OCI-LY7 (cell line): ENCODE results near the gene COL28A1. TPM values are rescaled to one million over a fixed set of nuclear protein-coding genes. Genes with fewer than 3 reads are reported as not detected.
"Not testable (repeated sequence)": the region's sequence is repeated elsewhere in the genome, so short reads cannot be mapped to it uniquely, and the experiment has no call there.

ENCODE experiments used
- BruUV-seq: library from RNA; stranded (reverse); fragments of 400-500 nt; replicated peaks from 2 replicates; lab custom pipeline; 2021; lab: Mats Ljungman, UMichigan
- CTCF ChIA-PET: fragments of 300-600 bp; sonication (Branson Sonifier 250); formaldehyde crosslinking; loops from one replicate; lab custom pipeline; 2022; ENCODE audit warnings: antibody characterized with exemption; ENCODE audit not compliant: unreplicated experiment; lab: Charles Lee
- POLR2A ChIA-PET: fragments of 300-600 bp; sonication (Branson Sonifier 250); formaldehyde crosslinking; loops from one replicate; lab custom pipeline; 2022; ENCODE audit warnings: antibody characterized with exemption; lab: Charles Lee
- DNase-seq: peaks from one replicate; pipeline ENCODE4 v3.0.0-alpha.2; 2015; ENCODE audit warnings: low spot score
- H2AFZ ChIP-seq: fragments of 200-600 bp; sonication (generic), shearing (Covaris generic); 2 replicates; pipeline ENCODE4 v1.6.1; 2014; ENCODE audit warnings: mild to moderate bottlenecking, antibody characterized with exemption, low read length, moderate library complexity
- H3K27ac ChIP-seq: fragments of 200-600 bp; sonication (generic); 2 replicates; pipeline ENCODE4 v1.5.1; 2014; ENCODE audit warnings: mixed run types, low read depth, mild to moderate bottlenecking, moderate library complexity, low read length, inconsistent platforms; ENCODE audit not compliant: poor library complexity, severe bottlenecking
- H3K36me3 ChIP-seq: fragments of 200-600 bp; sonication (generic); 2 replicates; pipeline ENCODE4 v1.6.1; 2014; ENCODE audit warnings: mild to moderate bottlenecking, antibody characterized with exemption, low read length, moderate library complexity, mixed read lengths; ENCODE audit not compliant: insufficient read depth
- H3K4me1 ChIP-seq: fragments of 200-600 bp; sonication (generic); 2 replicates; pipeline ENCODE4 v1.5.1; 2014; ENCODE audit warnings: mild to moderate bottlenecking, low read length; ENCODE audit not compliant: insufficient read depth, poor library complexity, severe bottlenecking
- H3K4me2 ChIP-seq: fragments of 200-600 bp; sonication (generic); 2 replicates; pipeline ENCODE4 v1.6.1; 2014; ENCODE audit warnings: mild to moderate bottlenecking, low read length
- H3K4me3 ChIP-seq: fragments of 200-600 bp; sonication (generic); 2 replicates; pipeline ENCODE4 v1.5.1; 2014; ENCODE audit warnings: mild to moderate bottlenecking, low read depth, low read length; ENCODE audit not compliant: poor library complexity, severe bottlenecking
- H3K79me2 ChIP-seq: fragments of 200-600 bp; sonication (generic); 2 replicates; pipeline ENCODE4 v1.6.1; 2016; ENCODE audit warnings: low read depth, mild to moderate bottlenecking, low read length, moderate library complexity, mixed read lengths; ENCODE audit not compliant: insufficient read depth
- H3K9me2 ChIP-seq: fragments of 200-600 bp; sonication (generic); 2 replicates; pipeline ENCODE4 v1.6.1; 2016; ENCODE audit warnings: mild to moderate bottlenecking, low read length, mixed read lengths; ENCODE audit not compliant: insufficient read depth
- H3K9me3 ChIP-seq: fragments of 200-600 bp; sonication (generic); 2 replicates; pipeline ENCODE4 v1.6.1; 2014; ENCODE audit warnings: mild to moderate bottlenecking, mixed run types, low read length, mixed read lengths
- H4K20me1 ChIP-seq: fragments of 200-600 bp; sonication (generic); 2 replicates; pipeline ENCODE4 v1.6.1; 2014; ENCODE audit warnings: mild to moderate bottlenecking, antibody characterized with exemption, low read length, moderate library complexity, mixed read lengths; ENCODE audit not compliant: insufficient read depth
- CTCF ChIP-seq: fragments of 200-600 bp; sonication (generic); conservative IDR thresholded peaks from 2 replicates; pipeline ENCODE4 v1.5.1; 2014; ENCODE audit warnings: mild to moderate bottlenecking, antibody characterized with exemption, low read length, moderate library complexity, mixed read lengths
- EZH2phosphoT487 ChIP-seq: fragments of 200-600 bp; sonication (generic); IDR thresholded peaks from 2 replicates; pipeline ENCODE4 v1.6.1; 2018; ENCODE audit warnings: low read depth, borderline replicate concordance, mild to moderate bottlenecking, mixed run types, antibody characterized with exemption, low read length, moderate library complexity, mixed read lengths
- intact Hi-C: fragments of 100-400 bp; cut with micrococcal nuclease; formaldehyde crosslinking; loops from one replicate; pipeline ENCODE4 v1.10.0; 2022; ENCODE audit not compliant: unreplicated experiment
- total RNA-seq, 2 experiments: library from RNA; depleted of rRNA in 1 of 2; stranded (reverse); fragments of >200 nt in 1 of 2; shearing (Covaris generic) in 1 of 2; gene quantifications; 2 replicates each; pipeline ENCODE4 v1.2.3, GENCODE V29; 2014 to 2022

The COL28A1 gene
- total RNA-seq, 2 experiments from 2014 or later = not detected

DNA sequence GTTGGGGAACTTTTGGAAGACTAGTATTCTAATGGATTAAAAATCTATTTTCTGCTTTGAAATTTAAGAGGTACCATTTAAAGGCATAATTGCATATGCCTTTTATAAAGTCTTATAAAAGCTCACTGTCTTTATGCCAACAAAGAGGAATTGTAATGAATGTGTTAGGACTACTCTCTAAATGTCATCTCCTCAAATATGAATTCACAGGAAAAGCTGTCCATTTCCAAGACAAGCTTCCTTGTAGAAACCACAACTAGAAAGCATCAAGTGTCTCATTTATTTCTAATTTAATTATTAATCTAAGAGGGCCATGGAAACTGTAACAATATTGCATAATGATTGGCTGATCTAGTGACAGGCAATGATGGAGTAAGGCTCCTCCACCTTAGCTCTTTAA, 130.2 kb downstream of the COL28A1 start:
- POLR2A ChIA-PET = no interaction called here
- Histone ChIP-seq H3K4me3 (no peak overlapping the region), H3K4me1 (no peaks in the 10 kb centered on the region), H4K20me1 (no peaks in the 10 kb centered on the region), H3K4me2 (no peak overlapping the region), H3K27ac (no peak overlapping the region), H3K9me2 (no peaks in the 10 kb centered on the region), H3K79me2 (no peaks in the 10 kb centered on the region), H3K36me3 (no peaks in the 10 kb centered on the region), H2AFZ (no peak overlapping the region), H3K9me3 (no peaks in the 10 kb centered on the region)
- no peak for TF ChIP-seq CTCF
- TF ChIP-seq EZH2phosphoT487 = no peak
- DNase-seq = no peak
- CTCF ChIA-PET = no interaction called here
- intact Hi-C loops = no loop called here
- no TSS peak for BruUV-seq

GRCh38 chr7:7399707-7400106, 136.0 kb downstream of the COL28A1 start:
- ChIA-PET POLR2A (no interaction called here), CTCF (no interaction called here)
- no peaks in the 10 kb centered on the region for H3K4me1 ChIP-seq
- no peaks in the 10 kb centered on the region for H3K9me3 ChIP-seq
- H2AFZ ChIP-seq = no peak overlapping the region
- no peak for DNase-seq
- H3K27ac ChIP-seq = no peak overlapping the region
- no peaks in the 10 kb centered on the region for H3K79me2 ChIP-seq
- H3K9me2 ChIP-seq = no peaks in the 10 kb centered on the region
- H3K36me3 ChIP-seq = no peaks in the 10 kb centered on the region
- intact Hi-C loops = loop anchor here (5.0 kb wide), 1 partner anchor 447 kb away; no protein-coding TSS in a partner anchor
- H3K4me3 ChIP-seq = no peak overlapping the region
- TF ChIP-seq EZH2phosphoT487 (no peak), CTCF (no peak)
- no TSS peak for BruUV-seq
- H3K4me2 ChIP-seq = no peak overlapping the region
- H4K20me1 ChIP-seq = no peaks in the 10 kb centered on the region

- CTCF ChIA-PET = no interaction called here
Observed at GRCh38 chr7:7395785-7396184, 139.9 kb downstream of the COL28A1 start.

GRCh38 chr7:7388164-7388563, 147.5 kb downstream of the COL28A1 start:
- H3K4me1 ChIP-seq, H2AFZ ChIP-seq, H3K9me3 ChIP-seq, intact Hi-C loops, H3K36me3 ChIP-seq, H3K4me3 ChIP-seq, H3K27ac ChIP-seq, H3K4me2 ChIP-seq, H3K79me2 ChIP-seq, BruUV-seq, DNase-seq, H4K20me1 ChIP-seq, H3K9me2 ChIP-seq, CTCF ChIA-PET: not testable (repeated sequence)
- POLR2A ChIA-PET = interaction anchor here (0.6 kb wide), 1 partner anchor 738 kb away, joined by 4 read pairs; no protein-coding TSS in a partner anchor

More at GRCh38 chr7:7395785-7396184, 139.9 kb downstream of the COL28A1 start:
- no peaks in the 10 kb centered on the region for H3K36me3 ChIP-seq
- DNase-seq = no peak
- no peaks in the 10 kb centered on the region for H3K9me3 ChIP-seq
- H3K9me2 ChIP-seq = no peaks in the 10 kb centered on the region
- no peaks in the 10 kb centered on the region for H3K4me1 ChIP-seq
- no peaks in the 10 kb centered on the region for H4K20me1 ChIP-seq
- H3K79me2 ChIP-seq = no peaks in the 10 kb centered on the region
- TF ChIP-seq EZH2phosphoT487 (no peak), CTCF (no peak)
- no peak overlapping the region for H2AFZ ChIP-seq
- no TSS peak for BruUV-seq
- POLR2A ChIA-PET = no interaction called here
- intact Hi-C loops = loop anchor here (5.0 kb wide), 1 partner anchor 443 kb away; no protein-coding TSS in a partner anchor
- H3K4me2 ChIP-seq = no peak overlapping the region
- H3K27ac ChIP-seq = no peak overlapping the region
- H3K4me3 ChIP-seq = no peak overlapping the region
